Activated naive CD8-positive, alpha-beta T cell treated with anti-CD3 and anti-CD28 coated beads, Interleukin-2, amount 10 ng/mL, durations not matched to agents 7 days and 5 days (primary cell): Measurements from ENCODE around the gene F8. TPM values are rescaled to one million over a fixed set of nuclear protein-coding genes. Genes with fewer than 3 reads are reported as not detected.
"Not testable (repeated sequence)": the region's sequence is repeated elsewhere in the genome, so short reads cannot be mapped to it uniquely, and the experiment has no call there.

Source experiments
- ATAC-seq: fragments of 150-1000 bp; cut with Tn5 transposase; one replicate; pipeline ENCODE4 v1.10.0; 2021; ENCODE audit warnings: low read depth, moderate library complexity
- POLR2A ChIA-PET: fragments of 350-600 bp; sonication (Branson Sonifier 250); formaldehyde crosslinking; loops from one replicate; lab custom pipeline; 2021; ENCODE audit warnings: antibody characterized with exemption; lab: Charles Lee
- DNase-seq: peaks from one replicate; pipeline ENCODE4 v3.0.0; 2021
- H3K27ac Mint-ChIP-seq: one replicate; pipeline ENCODE4 v1.8.0; 2022; ENCODE audit warnings: mild to moderate bottlenecking, mixed read lengths
- H3K27me3 Mint-ChIP-seq: one replicate; pipeline ENCODE4 v1.8.0; 2022; ENCODE audit warnings: mild to moderate bottlenecking, moderate library complexity, mixed read lengths
- H3K36me3 Mint-ChIP-seq: one replicate; pipeline ENCODE4 v1.8.0; 2021; ENCODE audit warnings: mild to moderate bottlenecking, mixed read lengths
- H3K4me1 Mint-ChIP-seq: one replicate; pipeline ENCODE4 v1.8.0; 2021; ENCODE audit warnings: mixed read lengths
- H3K4me3 Mint-ChIP-seq: one replicate; pipeline ENCODE4 v1.8.0; 2022; ENCODE audit warnings: mild to moderate bottlenecking, moderate library complexity, mixed read lengths
- H3K9me3 Mint-ChIP-seq: one replicate; pipeline ENCODE4 v1.8.0; 2021; ENCODE audit warnings: mixed read lengths
- total RNA-seq, 2 experiments: library from RNA; stranded (reverse); gene quantifications; one replicate each; pipeline ENCODE4 v1.2.3, GENCODE V29; 2021

Gene F8
- total RNA-seq, 2 experiments from 2014 or later = 6.8 to 7.8 TPM

- POLR2A ChIA-PET = interaction anchor here (0.6 to 0.8 kb wide), 2 partner anchors 36 to 60 kb away, joined by 3 read pairs; no protein-coding TSS in a partner anchor
- Mint-ChIP-seq H3K4me3 (peak overlapping the region; percentile 78), H3K4me1 (peaks cover 14% of the 10 kb centered on the region), H3K36me3 (peaks cover 1% of the 10 kb centered on the region), H3K27ac (peak overlapping the region; percentile 87), H3K9me3 (no peaks in the 10 kb centered on the region), H3K27me3 (peaks cover 2% of the 10 kb centered on the region)
- ATAC-seq (no peak), DNase-seq (no peak)
Observed at GRCh38 chrX:155026420-155026726, 3.9 kb upstream of the F8 start.

- no peaks in the 10 kb centered on the region for H3K9me3 Mint-ChIP-seq
- H3K4me1 Mint-ChIP-seq = peaks cover 11% of the 10 kb centered on the region
- peak overlapping the region; percentile 23 for H3K27ac Mint-ChIP-seq
- no peaks in the 10 kb centered on the region for H3K36me3 Mint-ChIP-seq
- ATAC-seq = no peak
- peaks cover 8% of the 10 kb centered on the region for H3K27me3 Mint-ChIP-seq
- POLR2A ChIA-PET = no interaction called here
- no peak for DNase-seq
- H3K4me3 Mint-ChIP-seq = no peak overlapping the region
Observed at GRCh38 chrX:155023907-155024833, 1.6 kb upstream of the F8 start.

GRCh38 chrX:155020591-155020990 lies 1.9 kb downstream of the F8 start:
- DNase-seq (no peak), ATAC-seq (no peak)
- POLR2A ChIA-PET = no interaction called here
- H3K4me3 Mint-ChIP-seq = no peak overlapping the region
- H3K27me3 Mint-ChIP-seq = peaks cover 8% of the 10 kb centered on the region
- H3K9me3 Mint-ChIP-seq = no peaks in the 10 kb centered on the region
- no peaks in the 10 kb centered on the region for H3K36me3 Mint-ChIP-seq
- H3K27ac Mint-ChIP-seq = no peak overlapping the region
- H3K4me1 Mint-ChIP-seq = no peaks in the 10 kb centered on the region

- DNase-seq (no peak), ATAC-seq (no peak)
- H3K4me3 Mint-ChIP-seq = no peak overlapping the region
- no peak overlapping the region for H3K27ac Mint-ChIP-seq
- H3K27me3 Mint-ChIP-seq = peaks cover 2% of the 10 kb centered on the region
- no peaks in the 10 kb centered on the region for H3K9me3 Mint-ChIP-seq
- no peaks in the 10 kb centered on the region for H3K4me1 Mint-ChIP-seq
- H3K36me3 Mint-ChIP-seq = peaks cover 2% of the 10 kb centered on the region
- POLR2A ChIA-PET = no interaction called here
Observed at GRCh38 chrX:155009994-155010472, 12.5 kb downstream of the F8 start.

- ATAC-seq, H3K36me3 Mint-ChIP-seq, H3K27me3 Mint-ChIP-seq, H3K9me3 Mint-ChIP-seq, POLR2A ChIA-PET, H3K4me1 Mint-ChIP-seq, DNase-seq, H3K27ac Mint-ChIP-seq, H3K4me3 Mint-ChIP-seq: not testable (repeated sequence)
Observed at GRCh38 chrX:155008578-155008977, 13.9 kb downstream of the F8 start.

GRCh38 chrX:155006913-155007671 lies 15.4 kb downstream of the F8 start:
- H3K4me1 Mint-ChIP-seq, H3K4me3 Mint-ChIP-seq, H3K9me3 Mint-ChIP-seq, H3K27ac Mint-ChIP-seq, H3K36me3 Mint-ChIP-seq, H3K27me3 Mint-ChIP-seq, POLR2A ChIA-PET, DNase-seq, ATAC-seq: not testable (repeated sequence)

- H3K36me3 Mint-ChIP-seq, H3K27ac Mint-ChIP-seq, H3K4me1 Mint-ChIP-seq, POLR2A ChIA-PET, H3K9me3 Mint-ChIP-seq, DNase-seq, H3K27me3 Mint-ChIP-seq, ATAC-seq, H3K4me3 Mint-ChIP-seq: not testable (repeated sequence)
Observed at GRCh38 chrX:155006379-155006778, 16.1 kb downstream of the F8 start.

GRCh38 chrX:155005190-155005589 lies 17.3 kb downstream of the F8 start:
- H3K27ac Mint-ChIP-seq = no peak overlapping the region

GRCh38 chrX:155001873-155002272 lies 20.6 kb downstream of the F8 start:
- ATAC-seq (no peak), DNase-seq (no peak)
- H3K4me1 Mint-ChIP-seq = no peaks in the 10 kb centered on the region
- H3K27ac Mint-ChIP-seq = no peak overlapping the region
- POLR2A ChIA-PET = no interaction called here
- H3K4me3 Mint-ChIP-seq = no peak overlapping the region
- H3K9me3 Mint-ChIP-seq = no peaks in the 10 kb centered on the region
- no peaks in the 10 kb centered on the region for H3K36me3 Mint-ChIP-seq
- peaks cover 8% of the 10 kb centered on the region for H3K27me3 Mint-ChIP-seq

More at GRCh38 chrX:155005190-155005589, 17.3 kb downstream of the F8 start:
- DNase-seq (no peak), ATAC-seq (no peak)
- Mint-ChIP-seq H3K9me3 (no peaks in the 10 kb centered on the region), H3K36me3 (peaks cover 2% of the 10 kb centered on the region), H3K4me1 (no peaks in the 10 kb centered on the region), H3K4me3 (no peak overlapping the region), H3K27me3 (peaks cover 3% of the 10 kb centered on the region)
- POLR2A ChIA-PET = no interaction called here

- Mint-ChIP-seq H3K36me3 (no peaks in the 10 kb centered on the region), H3K9me3 (no peaks in the 10 kb centered on the region), H3K4me1 (no peaks in the 10 kb centered on the region), H3K27me3 (peaks cover 8% of the 10 kb centered on the region), H3K27ac (no peak overlapping the region), H3K4me3 (no peak overlapping the region)
- POLR2A ChIA-PET = no interaction called here
- ATAC-seq (no peak), DNase-seq (no peak)
Observed at GRCh38 chrX:155000841-155001240, 21.7 kb downstream of the F8 start.

GRCh38 chrX:154998204-154998880 lies 24.2 kb downstream of the F8 start:
- POLR2A ChIA-PET = no interaction called here
- H3K4me3 Mint-ChIP-seq = no peak overlapping the region
- no peaks in the 10 kb centered on the region for H3K36me3 Mint-ChIP-seq
- DNase-seq = no peak
- no peak for ATAC-seq
- H3K4me1 Mint-ChIP-seq = no peaks in the 10 kb centered on the region
- peaks cover 8% of the 10 kb centered on the region for H3K27me3 Mint-ChIP-seq
- no peak overlapping the region for H3K27ac Mint-ChIP-seq
- no peaks in the 10 kb centered on the region for H3K9me3 Mint-ChIP-seq

- no peaks in the 10 kb centered on the region for H3K4me1 Mint-ChIP-seq
- H3K27me3 Mint-ChIP-seq = peaks cover 2% of the 10 kb centered on the region
- ATAC-seq (no peak), DNase-seq (no peak)
- H3K9me3 Mint-ChIP-seq = no peaks in the 10 kb centered on the region
- POLR2A ChIA-PET = interaction anchor here (1.2 kb wide), 1 partner anchor 35 kb away, joined by 3 read pairs; the partner anchor contains the start of gene FUNDC2
- H3K36me3 Mint-ChIP-seq = no peaks in the 10 kb centered on the region
- no peak overlapping the region for H3K27ac Mint-ChIP-seq
- no peak overlapping the region for H3K4me3 Mint-ChIP-seq
Observed at GRCh38 chrX:154991476-154991875, 31.0 kb downstream of the F8 start.

- H3K36me3 Mint-ChIP-seq = no peaks in the 10 kb centered on the region
- peaks cover 2% of the 10 kb centered on the region for H3K27me3 Mint-ChIP-seq
- no peak overlapping the region for H3K4me3 Mint-ChIP-seq
- H3K9me3 Mint-ChIP-seq = no peaks in the 10 kb centered on the region
- POLR2A ChIA-PET = interaction anchor here (1.2 kb wide), 1 partner anchor 36 kb away, joined by 3 read pairs; the partner anchor contains the start of gene FUNDC2
- DNase-seq (no peak), ATAC-seq (no peak)
- H3K27ac Mint-ChIP-seq = no peak overlapping the region
- no peaks in the 10 kb centered on the region for H3K4me1 Mint-ChIP-seq
Observed at GRCh38 chrX:154991039-154991438, 31.5 kb downstream of the F8 start.
